ENCODE data around the gene APLP2.

The APLP2 gene

GRCh38 chr11:130094614-130095013, 24.9 kb downstream of the APLP2 start:
- no peak for TF ChIP-seq USF1 (IDR thresholded peaks at IDR 0.05)
- TF ChIP-seq CEBPB (IDR thresholded peaks at IDR 0.05): no peak
- no peak for TF ChIP-seq RAD21 (IDR thresholded peaks at IDR 0.05; ENCODE audit: low read depth)
- no peak for TF ChIP-seq EGR1 (IDR thresholded peaks at IDR 0.05)
- no peak for TF ChIP-seq TEAD4 (IDR thresholded peaks at IDR 0.05)
- no peak for TF ChIP-seq YY1 (IDR thresholded peaks at IDR 0.05; ENCODE audit: low read depth)
- no peak for TF ChIP-seq REST (IDR thresholded peaks at IDR 0.05; ENCODE audit: low read depth)

GRCh38 chr11:130095326-130095725, 25.6 kb downstream of the APLP2 start:
- TF ChIP-seq FOXM1 (IDR thresholded peaks at IDR 0.05; ENCODE audit: borderline replicate concordance, low read depth) (no peak), CREB1 (IDR thresholded peaks at IDR 0.05; ENCODE audit: low read depth) (no peak), YY1 (IDR thresholded peaks at IDR 0.05; ENCODE audit: low read depth) (no peak), RAD21 (IDR thresholded peaks at IDR 0.05; ENCODE audit: low read depth) (no peak), TAF1 (IDR thresholded peaks at IDR 0.05; ENCODE audit: low read depth) (no peak), ZBTB7A (IDR thresholded peaks at IDR 0.05; ENCODE audit: low read depth) (no peak), EGR1 (IDR thresholded peaks at IDR 0.05) (no peak), TCF12 (IDR thresholded peaks at IDR 0.05; ENCODE audit: low read depth) (no peak), EP300 (IDR thresholded peaks at IDR 0.05; ENCODE audit: borderline replicate concordance) (no peak), TEAD4 (IDR thresholded peaks at IDR 0.05) (no peak), MAX (IDR thresholded peaks at IDR 0.05) (no peak), NFIC (IDR thresholded peaks at IDR 0.05) (no peak)

- TF ChIP-seq YY1 (IDR thresholded peaks at IDR 0.05; ENCODE audit: low read depth) (no peak), REST (IDR thresholded peaks at IDR 0.05; ENCODE audit: low read depth) (no peak), FOXM1 (IDR thresholded peaks at IDR 0.05; ENCODE audit: borderline replicate concordance, low read depth) (no peak), CREB1 (IDR thresholded peaks at IDR 0.05; ENCODE audit: low read depth) (no peak), RAD21 (IDR thresholded peaks at IDR 0.05; ENCODE audit: low read depth) (no peak), USF1 (IDR thresholded peaks at IDR 0.05) (no peak), TAF1 (IDR thresholded peaks at IDR 0.05; ENCODE audit: low read depth) (no peak), EP300 (IDR thresholded peaks at IDR 0.05; ENCODE audit: borderline replicate concordance) (no peak), MAX (IDR thresholded peaks at IDR 0.05) (no peak), TEAD4 (IDR thresholded peaks at IDR 0.05) (no peak), ZBTB7A (IDR thresholded peaks at IDR 0.05; ENCODE audit: low read depth) (no peak), NFIC (IDR thresholded peaks at IDR 0.05) (no peak), EGR1 (IDR thresholded peaks at IDR 0.05) (no peak), TCF12 (IDR thresholded peaks at IDR 0.05; ENCODE audit: low read depth) (no peak), CEBPB (IDR thresholded peaks at IDR 0.05) (no peak)
Measured at GRCh38 chr11:130096042-130096441, 26.3 kb downstream of the APLP2 start.

- TF ChIP-seq ZBTB7A (IDR thresholded peaks at IDR 0.05; ENCODE audit: low read depth) (no peak), TAF1 (IDR thresholded peaks at IDR 0.05; ENCODE audit: low read depth) (no peak), FOXM1 (IDR thresholded peaks at IDR 0.05; ENCODE audit: borderline replicate concordance, low read depth) (no peak)
Measured at GRCh38 chr11:130096823-130097222, 27.1 kb downstream of the APLP2 start.

- no peak for TF ChIP-seq TAF1 (IDR thresholded peaks at IDR 0.05; ENCODE audit: low read depth)
- no peak for TF ChIP-seq ZBTB7A (IDR thresholded peaks at IDR 0.05; ENCODE audit: low read depth)
- TF ChIP-seq TCF12 (IDR thresholded peaks at IDR 0.05; ENCODE audit: low read depth): no peak
Measured at GRCh38 chr11:130097285-130097684, 27.6 kb downstream of the APLP2 start.

GRCh38 chr11:130099356-130099755, 29.7 kb downstream of the APLP2 start:
- TF ChIP-seq CEBPB (IDR thresholded peaks at IDR 0.05) (no peak), EP300 (IDR thresholded peaks at IDR 0.05; ENCODE audit: borderline replicate concordance) (no peak), TEAD4 (IDR thresholded peaks at IDR 0.05) (no peak), CREB1 (IDR thresholded peaks at IDR 0.05; ENCODE audit: low read depth) (no peak), FOXM1 (IDR thresholded peaks at IDR 0.05; ENCODE audit: borderline replicate concordance, low read depth) (no peak), NFIC (IDR thresholded peaks at IDR 0.05) (no peak), REST (IDR thresholded peaks at IDR 0.05; ENCODE audit: low read depth) (no peak), YY1 (IDR thresholded peaks at IDR 0.05; ENCODE audit: low read depth) (no peak), ZBTB7A (IDR thresholded peaks at IDR 0.05; ENCODE audit: low read depth) (no peak), USF1 (IDR thresholded peaks at IDR 0.05) (no peak)

Data from Ishikawa (cell line).